Thoracic aorta (tissue), 2 donors: Measurements from ENCODE around the gene ALKBH4. TPM values are rescaled to one million over a fixed set of nuclear protein-coding genes. Genes with fewer than 3 reads are reported as not detected.

Source experiments
- ATAC-seq: fragments of 150-250 bp; one replicate; pipeline ENCODE4 v1.8.0; 2017; ENCODE audit warnings: low read depth; ENCODE audit not compliant: insufficient number of reproducible peaks, low FRiP score
- DNase-seq: peaks from one replicate; pipeline ENCODE4 v3.0.0-alpha.2; 2020; ENCODE audit warnings: low spot score
- H3K27ac ChIP-seq, 2 donors: fragments of 200-600 bp; sonication (generic); 1 replicate in 1 of 2; 2 replicates in 1 of 2; pipeline ENCODE4 v1.5.1; 2016; ENCODE audit warnings: mild to moderate bottlenecking in 2 of 2, moderate library complexity in 2 of 2
- H3K27me3 ChIP-seq: fragments of 200-600 bp; sonication (generic); replicated peaks from 2 replicates; pipeline ENCODE4 v1.6.0; 2016; ENCODE audit warnings: mild to moderate bottlenecking; ENCODE audit not compliant: insufficient read depth
- H3K36me3 ChIP-seq: fragments of 200-600 bp; sonication (generic); one replicate; pipeline ENCODE4 v1.5.1; 2016
- H3K4me1 ChIP-seq, 2 donors: fragments of 200-600 bp; sonication (generic); 1 replicate in 1 of 2; 2 replicates in 1 of 2; pipeline versions ENCODE4 v1.5.1 to v1.6.0; 2016; ENCODE audit warnings: low read depth in 2 of 2, mild to moderate bottlenecking in 1 of 2; ENCODE audit not compliant: control insufficient read depth in 1 of 2
- H3K4me3 ChIP-seq: fragments of 200-600 bp; sonication (generic); 2 replicates; pipeline ENCODE4 v1.5.1; 2016; ENCODE audit warnings: mild to moderate bottlenecking
- H3K9me3 ChIP-seq: fragments of 200-600 bp; sonication (generic); 2 replicates; pipeline ENCODE4 v1.5.1; 2016
- CTCF ChIP-seq: fragments of 200-600 bp; sonication (generic); IDR thresholded peaks from one replicate; pipeline ENCODE4 v1.5.1; 2019; ENCODE audit warnings: antibody characterized with exemption
- total RNA-seq, 2 donors: library from RNA; depleted of rRNA; stranded (reverse); fragments of >200 nt; gene quantifications; one replicate each; pipeline versions ENCODE4 v1.1.0 to v1.2.3, GENCODE V29; 2016

Gene ALKBH4
- total RNA-seq, 2 donors from 2014 or later = 15.9 to 29.6 TPM

- Histone ChIP-seq H3K4me1 (no peaks in the 10 kb centered on the region), H3K9me3 (no peaks in the 10 kb centered on the region), H3K27ac (no peak overlapping the region), H3K27me3 (no peaks in the 10 kb centered on the region), H3K36me3 (peaks cover 17% of the 10 kb centered on the region), H3K4me3 (no peak overlapping the region)
- no peak for DNase-seq
- no peak for ATAC-seq
- no peak for TF ChIP-seq CTCF
These were observed 39.9 kb downstream of the ALKBH4 start for GRCh38 chr7:102424787-102425218.

- no peak for ATAC-seq
- no peak for DNase-seq
- no peaks in the 10 kb centered on the region for H3K27me3 ChIP-seq
- no peak overlapping the region for H3K4me3 ChIP-seq
- no peaks in the 10 kb centered on the region for H3K9me3 ChIP-seq
- H3K27ac ChIP-seq = no peak overlapping the region
- no peak for TF ChIP-seq CTCF
- H3K36me3 ChIP-seq = peaks cover 17% of the 10 kb centered on the region
- H3K4me1 ChIP-seq = no peaks in the 10 kb centered on the region
These were observed 40.5 kb downstream of the ALKBH4 start for GRCh38 chr7:102424129-102424551.

GRCh38 chr7:102421706-102422240 lies 42.9 kb downstream of the ALKBH4 start:
- Histone ChIP-seq H3K4me1 (no peaks in the 10 kb centered on the region), H3K27ac (no peak overlapping the region), H3K9me3 (no peaks in the 10 kb centered on the region), H3K27me3 (no peaks in the 10 kb centered on the region), H3K36me3 (peaks cover 22% of the 10 kb centered on the region), H3K4me3 (no peak overlapping the region)
- ATAC-seq (no peak), DNase-seq (no peak)
- TF ChIP-seq CTCF = no peak

- peaks cover 21% of the 10 kb centered on the region for H3K36me3 ChIP-seq
- DNase-seq (no peak), ATAC-seq (no peak)
- no peak overlapping the region for H3K27ac ChIP-seq
- TF ChIP-seq CTCF = no peak
- H3K9me3 ChIP-seq = no peaks in the 10 kb centered on the region
- H3K4me1 ChIP-seq = no peaks in the 10 kb centered on the region
- no peaks in the 10 kb centered on the region for H3K27me3 ChIP-seq
- H3K4me3 ChIP-seq = no peak overlapping the region
These were observed 46.1 kb downstream of the ALKBH4 start for GRCh38 chr7:102418592-102418991.

- no peak for ATAC-seq
- Histone ChIP-seq H3K4me3 (no peak overlapping the region), H3K4me1 (no peaks in the 10 kb centered on the region), H3K27ac (no peak overlapping the region), H3K9me3 (no peaks in the 10 kb centered on the region), H3K36me3 (peaks cover 24% of the 10 kb centered on the region), H3K27me3 (no peaks in the 10 kb centered on the region)
- DNase-seq = no peak
- TF ChIP-seq CTCF = no peak
These were observed 47.6 kb downstream of the ALKBH4 start for GRCh38 chr7:102417105-102417504.
